Endothelial cell of umbilical vein (primary cell): ENCODE measurements around the gene TOMM40. TPM values are rescaled to one million over a fixed set of nuclear protein-coding genes. Genes with fewer than 3 reads are reported as not detected.

Source experiments
- BruUV-seq: library from RNA; stranded (reverse); fragments of 400-500 nt; replicated peaks from 2 replicates; lab custom pipeline; 2021; lab: Mats Ljungman, UMichigan
- CTCF ChIA-PET: fragments of 300-600, 350-600 bp; sonication (Branson Sonifier 250); formaldehyde crosslinking; loops from one replicate; lab custom pipeline; 2021; ENCODE audit warnings: antibody characterized with exemption, inconsistent platforms; lab: Charles Lee
- POLR2A ChIA-PET: fragments of 300-600, 350-600 bp; sonication (Branson Sonifier 250); formaldehyde crosslinking; loops from one replicate; lab custom pipeline; 2021; ENCODE audit warnings: antibody characterized with exemption, inconsistent platforms; lab: Charles Lee
- DNase-seq: peaks from one replicate; pipeline ENCODE4 v3.0.0-alpha.2; 2011; ENCODE audit warnings: low read depth, low spot score
- FAIRE-seq: peaks from 2 replicates; lab custom pipeline; 2011; peaks lifted over from hg19 to GRCh38; lab: Jason Lieb, UNC
- H2AFZ ChIP-seq: 2 replicates; pipeline ENCODE4 v1.6.0; 2012; ENCODE audit warnings: low read depth, low read length, control low read depth, inconsistent platforms
- H3K27ac ChIP-seq: 2 replicates; pipeline ENCODE4 v1.5.1; 2011; ENCODE audit warnings: low read depth, mild to moderate bottlenecking, control low read depth, low read length, moderate library complexity; ENCODE audit not compliant: insufficient read depth
- H3K27me3 ChIP-seq, 2 experiments: 2 replicates each; pipeline versions ENCODE4 v1.6.0 to v1.6.1; 2011; ENCODE audit warnings: low read length in 2 of 2, mixed read lengths in 1 of 2; ENCODE audit not compliant: control insufficient read depth in 2 of 2, insufficient read depth in 2 of 2
- H3K36me3 ChIP-seq, 2 experiments: 2 replicates in 1 of 2; 3 replicates in 1 of 2; pipeline ENCODE4 v1.5.1; 2011; ENCODE audit warnings: low read length in 2 of 2, mild to moderate bottlenecking in 1 of 2, moderate library complexity in 1 of 2; ENCODE audit not compliant: control insufficient read depth in 2 of 2, insufficient read depth in 2 of 2; ENCODE audit errors: extremely low read depth in 1 of 2
- H3K4me1 ChIP-seq: 3 replicates; pipeline ENCODE4 v1.5.1; 2011; ENCODE audit warnings: mild to moderate bottlenecking, low read length; ENCODE audit not compliant: control insufficient read depth, insufficient read depth; ENCODE audit errors: extremely low read depth
- H3K4me2 ChIP-seq: 2 replicates; pipeline ENCODE4 v1.6.1; 2011; ENCODE audit warnings: low read length, control low read depth, mixed read lengths; ENCODE audit not compliant: insufficient read depth
- H3K4me3 ChIP-seq, 3 experiments: fragments of 200-600 bp in 1 of 3; sonication (generic), shearing (Covaris generic) in 1 of 3; replicated peaks in 1 of 3; 2 replicates each; pipeline ENCODE4 v1.5.1; 2011 to 2016; ENCODE audit warnings: control low read depth in 3 of 3, low read length in 3 of 3, mild to moderate bottlenecking in 2 of 3, inconsistent platforms in 1 of 3, low read depth in 1 of 3, moderate library complexity in 1 of 3; ENCODE audit not compliant: insufficient read depth in 1 of 3
- H3K79me2 ChIP-seq: 2 replicates; pipeline ENCODE4 v1.6.0; 2012; ENCODE audit warnings: low read length, inconsistent platforms; ENCODE audit not compliant: control insufficient read depth, insufficient read depth
- H3K9ac ChIP-seq: replicated peaks from 2 replicates; pipeline ENCODE3; 2011; ENCODE audit warnings: low read length, control low read depth; ENCODE audit not compliant: insufficient read depth; ENCODE audit errors: extremely low read depth
- H3K9me1 ChIP-seq: replicated peaks from 3 replicates; pipeline ENCODE4 v1.6.0; 2011; ENCODE audit warnings: mild to moderate bottlenecking, low read length; ENCODE audit not compliant: control insufficient read depth, insufficient read depth; ENCODE audit errors: extremely low read depth
- H3K9me3 ChIP-seq: replicated peaks from 2 replicates; pipeline ENCODE4 v1.5.1; 2012; ENCODE audit warnings: low read length, inconsistent platforms; ENCODE audit not compliant: control insufficient read depth, insufficient read depth
- H4K20me1 ChIP-seq: replicated peaks from 2 replicates; pipeline ENCODE3; 2011; ENCODE audit warnings: mild to moderate bottlenecking, low read length; ENCODE audit not compliant: control insufficient read depth, insufficient read depth; ENCODE audit errors: extremely low read depth
- CTCF ChIP-seq, 2 donors: IDR thresholded peaks; 1 replicate in 1 of 2; 2 replicates in 1 of 2; pipeline ENCODE4 v1.5.1; 2011; ENCODE audit warnings: low read length in 2 of 2, mild to moderate bottlenecking in 2 of 2, moderate library complexity in 2 of 2, control low read depth in 1 of 2, inconsistent platforms in 1 of 2, low read depth in 1 of 2; ENCODE audit not compliant: insufficient read depth in 1 of 2; ENCODE audit errors: extremely low read depth in 1 of 2
- EZH2 ChIP-seq: IDR thresholded peaks from 2 replicates; pipeline ENCODE4 v1.6.1; 2012; ENCODE audit warnings: borderline replicate concordance, low read depth, mild to moderate bottlenecking, moderate library complexity, low read length, inconsistent platforms; ENCODE audit not compliant: severe bottlenecking
- FOS ChIP-seq: IDR thresholded peaks from 2 replicates; pipeline ENCODE4 v1.6.1; 2011; ENCODE audit warnings: mild to moderate bottlenecking, low read length, moderate library complexity, borderline replicate concordance; ENCODE audit not compliant: insufficient read depth
- GATA2 ChIP-seq: IDR thresholded peaks from 2 replicates; pipeline ENCODE4 v1.7.0; 2011; ENCODE audit warnings: low read depth, mild to moderate bottlenecking, moderate library complexity, mixed read lengths, low read length; ENCODE audit not compliant: insufficient read length, insufficient read depth
- JUN ChIP-seq: IDR thresholded peaks from 2 replicates; pipeline ENCODE4 v1.6.1; 2011; ENCODE audit warnings: borderline replicate concordance, low read depth; ENCODE audit not compliant: insufficient read length, insufficient read depth
- MAX ChIP-seq: IDR thresholded peaks from 2 replicates; pipeline ENCODE4 v1.6.1; 2011; ENCODE audit not compliant: insufficient read depth, insufficient read length
- MYC ChIP-seq: IDR thresholded peaks from one replicate; pipeline ENCODE4 v1.6.1; 2011; ENCODE audit warnings: mild to moderate bottlenecking, low read depth, low read length
- POLR2A ChIP-seq: IDR thresholded peaks from 2 replicates; pipeline ENCODE4 v1.6.1; 2012; ENCODE audit warnings: low read depth, mild to moderate bottlenecking, control low read depth, low read length
- POLR2AphosphoS5 ChIP-seq: IDR thresholded peaks from 2 replicates; pipeline ENCODE4 v1.6.1; 2012; ENCODE audit warnings: low read depth, mild to moderate bottlenecking, control low read depth, low read length, moderate library complexity; ENCODE audit not compliant: insufficient read depth
- dilution Hi-C: fragments of 300-500 bp; cut with MboI; formaldehyde crosslinking; loops from one replicate; pipeline ENCODE4 v1.15.0; 2019; ENCODE audit warnings: low sequenced_read_pairs; ENCODE audit not compliant: extremely low pct_ligation_motif_present
- intact Hi-C: fragments of 100-400 bp; cut with micrococcal nuclease; formaldehyde crosslinking; loops from one replicate; pipeline ENCODE4 v1.10.0; 2022
- polyA plus RNA-seq, 4 experiments: library from polyadenylated mRNA; depleted of rRNA in 3 of 4; stranded (reverse) in 3 of 4; unstranded in 1 of 4; fragments of >200 nt; gene quantifications; 2 replicates each; pipeline versions ENCODE4 v1.2.1 to v1.2.3, GENCODE V29; 2011 to 2012; ENCODE audit warnings: missing spikeins in 1 of 4
- total RNA-seq: library from RNA; stranded (reverse); gene quantifications from 2 replicates; pipeline ENCODE4 v1.2.3, GENCODE V29; 2021

TOMM40 gene
- total and polyA plus RNA-seq, 2 donors (not counting 3 experiments of a cell fraction or from before 2014, with no cell fraction given): 71.8 to 90.7 TPM

GRCh38 chr19:44863990-44864389 lies 27.1 kb upstream of the TOMM40 start:
- no peak overlapping the region for H3K4me3 ChIP-seq
- H3K4me2 ChIP-seq: no peak overlapping the region
- peaks cover 4 to 17% of the 10 kb centered on the region in 2 experiments for H3K36me3 ChIP-seq
- intact Hi-C loops: no loop called here
- H3K4me1 ChIP-seq: peaks cover 8% of the 10 kb centered on the region
- peaks cover 54% of the 10 kb centered on the region for H3K79me2 ChIP-seq
- no peaks in the 10 kb centered on the region for H3K9me1 ChIP-seq
- dilution Hi-C loops: no loop called here
- no peak overlapping the region for H2AFZ ChIP-seq
- H3K9ac ChIP-seq: no peak overlapping the region
- TF ChIP-seq EZH2: no peak
- TF ChIP-seq POLR2AphosphoS5: no peak
- TF ChIP-seq JUN: no peak
- TF ChIP-seq FOS: no peak
- TF ChIP-seq CTCF (IDR thresholded peaks at IDR 0.05; ENCODE audit: extremely low read depth in 1 of 2, insufficient read depth in 1 of 2, low read depth in 1 of 2, low read length in 2 of 2): no peak
- TF ChIP-seq POLR2A: no peak
- TF ChIP-seq GATA2: no peak
- TF ChIP-seq MAX: no peak
- no peak for TF ChIP-seq MYC
- H3K9me3 ChIP-seq: no peaks in the 10 kb centered on the region
- POLR2A ChIA-PET: no interaction called here
- no peaks in the 10 kb centered on the region for H3K27me3 ChIP-seq
- DNase-seq (no peak), FAIRE-seq (no peak)
- CTCF ChIA-PET: no interaction called here
- no peak overlapping the region for H3K27ac ChIP-seq
- H4K20me1 ChIP-seq: peaks cover 2% of the 10 kb centered on the region
- no TSS peak for BruUV-seq
